Fibroblast of mammary gland (primary cell): ENCODE measurements around the gene KYNU.

ENCODE experiments used
- DNase-seq: peaks from one replicate; pipeline ENCODE4 v3.0.0-alpha.2; 2010; ENCODE audit warnings: low read depth
- H3K4me3 ChIP-seq: 2 replicates; pipeline ENCODE4 v1.5.1; 2011; ENCODE audit warnings: low read depth, mild to moderate bottlenecking, low read length, moderate library complexity; ENCODE audit not compliant: control insufficient read depth
- CTCF ChIP-seq: conservative IDR thresholded peaks from 2 replicates; pipeline ENCODE4 v1.5.1; 2011; ENCODE audit warnings: low read depth, low read length, inconsistent platforms; ENCODE audit not compliant: control insufficient read depth, insufficient read depth

Gene KYNU

GRCh38 chr2:142907653-142908052, 30.2 kb downstream of the KYNU start:
- TF ChIP-seq CTCF = no peak
- DNase-seq = no peak
- H3K4me3 ChIP-seq = no peak overlapping the region

GRCh38 chr2:142914507-142915313, 37.2 kb downstream of the KYNU start:
- no peak for DNase-seq
- TF ChIP-seq CTCF = no peak
- no peak overlapping the region for H3K4me3 ChIP-seq

GRCh38 chr2:142915502-142915901, 38.0 kb downstream of the KYNU start:
- no peak for TF ChIP-seq CTCF
- H3K4me3 ChIP-seq = no peak overlapping the region
- no peak for DNase-seq

GRCh38 chr2:142918624-142919023, 41.2 kb downstream of the KYNU start:
- no peak for TF ChIP-seq CTCF
- H3K4me3 ChIP-seq = no peak overlapping the region
- peak; percentile 16 for DNase-seq

GRCh38 chr2:142920571-142920970, 43.1 kb downstream of the KYNU start:
- DNase-seq = no peak
- no peak overlapping the region for H3K4me3 ChIP-seq
- no peak for TF ChIP-seq CTCF

GRCh38 chr2:142926445-142926844, 49.0 kb downstream of the KYNU start:
- H3K4me3 ChIP-seq = no peak overlapping the region
- no peak for TF ChIP-seq CTCF
- peak; percentile 2 for DNase-seq
